Epithelial cell of proximal tubule (primary cell): ENCODE results near the gene LASP1. TPM values are rescaled to one million over a fixed set of nuclear protein-coding genes. Genes with fewer than 3 reads are reported as not detected.

Source experiments
- DNase-seq: peaks from one replicate; pipeline ENCODE4 v3.0.0-alpha.2; 2011; ENCODE audit warnings: low read depth
- H3K4me3 ChIP-seq: 2 replicates; pipeline ENCODE4 v1.5.1; 2011; ENCODE audit warnings: low read depth, mild to moderate bottlenecking, low read length
- CTCF ChIP-seq: conservative IDR thresholded peaks from 2 replicates; pipeline ENCODE4 v1.5.1; 2012; ENCODE audit warnings: low read depth, mild to moderate bottlenecking, low read length
- total RNA-seq: library from RNA; depleted of rRNA; stranded (reverse); fragments of >200 nt; gene quantifications from 2 replicates; pipeline ENCODE4 v1.2.3, GENCODE V29; 2015

LASP1 gene
- 261 and 308 TPM in 2 replicates for total RNA-seq

- no peak for TF ChIP-seq CTCF
- no peak for DNase-seq
- H3K4me3 ChIP-seq: peak within 1 kb of the TSS; percentile 90
These were observed at the start of gene LASP1 for GRCh38 chr17:38869526-38870258. LASP1 (plus strand) TSS chr17:38870058; CDS start chr17:38870190, 132 bp downstream.

GRCh38 chr17:38824899-38825761 lies 44.7 kb upstream of the LASP1 start, which contains the start of gene CWC25:
CWC25 (minus strand) TSS chr17:38825321; CDS start chr17:38825183, 138 bp downstream.
- DNase-seq: peak; percentile 72
- TF ChIP-seq CTCF: no peak
- peak within 1 kb of the TSS; percentile 98 for H3K4me3 ChIP-seq

- TF ChIP-seq CTCF: no peak
- peak overlapping the region; percentile 98 for H3K4me3 ChIP-seq
- no peak for DNase-seq
These were observed 44.1 kb upstream of the LASP1 start for GRCh38 chr17:38825762-38826247.

GRCh38 chr17:38844261-38844757 lies 25.5 kb upstream of the LASP1 start:
- DNase-seq: no peak
- no peak overlapping the region for H3K4me3 ChIP-seq
- no peak for TF ChIP-seq CTCF

- no peak for TF ChIP-seq CTCF
- no peak overlapping the region for H3K4me3 ChIP-seq
- DNase-seq: no peak
These were observed 21.3 kb upstream of the LASP1 start for GRCh38 chr17:38848557-38848891.

- no peak for TF ChIP-seq CTCF
- no peak for DNase-seq
These were observed 20.8 kb upstream of the LASP1 start for GRCh38 chr17:38848939-38849605.

More at GRCh38 chr17:38848939-38849605, 20.8 kb upstream of the LASP1 start:
- H3K4me3 ChIP-seq: no peak overlapping the region
